GM12878 (cell line): ENCODE data around the gene MARCHF2. TPM values are rescaled to one million over a fixed set of nuclear protein-coding genes. Genes with fewer than 3 reads are reported as not detected.

ENCODE experiments used
- ATAC-seq: fragments of 200-7000 bp; cut with Tn5 transposase; 3 replicates; pipeline ENCODE4 v1.9.1; 2020; ENCODE audit warnings: mild to moderate bottlenecking, moderate library complexity
- BruUV-seq: library from RNA; stranded (reverse); fragments of 400-500 nt; replicated peaks from 2 replicates; lab custom pipeline; 2021; lab: Mats Ljungman, UMichigan
- CTCF ChIA-PET: fragments of 300-600 bp; sonication (Branson Sonifier 250); formaldehyde crosslinking; extraction: SDS; loops from one replicate; lab custom pipeline; 2021; ENCODE audit warnings: inconsistent platforms; lab: Yijun Ruan, JAX
- POLR2A ChIA-PET: fragments of 350-600 bp; formaldehyde crosslinking; extraction: SDS; loops from one replicate; lab custom pipeline; 2021; ENCODE audit warnings: inconsistent platforms; lab: Charles Lee
- RAD21 ChIA-PET: fragments of 300-600 bp; sonication (Branson Sonifier 250); formaldehyde crosslinking; loops from one replicate; lab custom pipeline; 2023; ENCODE audit warnings: antibody characterized with exemption; ENCODE audit not compliant: unreplicated experiment; lab: Charles Lee
- SMC1A ChIA-PET: fragments of 300-600 bp; sonication (Branson Sonifier 250); formaldehyde crosslinking; loops from one replicate; lab custom pipeline; 2023; ENCODE audit not compliant: unreplicated experiment, uncharacterized antibody; lab: Charles Lee
- DNase-seq: peaks from one replicate; pipeline ENCODE4 v3.0.0-alpha.2; 2011; ENCODE audit warnings: low read depth, low spot score
- FAIRE-seq: peaks from 3 replicates; lab custom pipeline; 2011; peaks lifted over from hg19 to GRCh38; lab: Jason Lieb, UNC
- H2AFZ ChIP-seq: 2 replicates; pipeline ENCODE4 v1.6.0; 2011; ENCODE audit warnings: low read depth, low read length, control low read depth; ENCODE audit not compliant: control insufficient read depth
- H3K27ac ChIP-seq: 2 replicates; pipeline ENCODE4 v1.5.1; 2011; ENCODE audit warnings: control low read depth; ENCODE audit not compliant: control insufficient read depth, insufficient read depth
- H3K27me3 ChIP-seq, 2 experiments: replicated peaks in 1 of 2; 2 replicates each; pipeline versions ENCODE4 v1.6.0 to v1.6.1; 2011; ENCODE audit warnings: low read length in 1 of 2; ENCODE audit not compliant: control insufficient read depth in 2 of 2, insufficient read depth in 2 of 2
- H3K36me3 ChIP-seq, 2 experiments: 2 replicates each; pipeline ENCODE4 v1.5.1; 2011; ENCODE audit warnings: low read length in 1 of 2; ENCODE audit not compliant: control insufficient read depth in 2 of 2, insufficient read depth in 2 of 2
- H3K4me1 ChIP-seq: 2 replicates; pipeline ENCODE4 v1.6.1; 2011; ENCODE audit warnings: mild to moderate bottlenecking, low read length, moderate library complexity, mixed read lengths; ENCODE audit not compliant: control insufficient read depth, insufficient read depth
- H3K4me2 ChIP-seq: 2 replicates; pipeline ENCODE4 v1.6.0; 2011; ENCODE audit warnings: control low read depth; ENCODE audit not compliant: control insufficient read depth, insufficient read depth
- H3K4me3 ChIP-seq: fragments of 200-600 bp; sonication (generic); 2 replicates; pipeline ENCODE4 v1.5.1; 2016
- H3K79me2 ChIP-seq: 2 replicates; pipeline ENCODE4 v1.6.0; 2011; ENCODE audit warnings: low read length; ENCODE audit not compliant: control insufficient read depth, insufficient read depth
- H3K9ac ChIP-seq: 2 replicates; pipeline ENCODE4 v1.8.0; 2011; ENCODE audit warnings: low read length, control low read depth, mixed read lengths; ENCODE audit not compliant: control insufficient read depth, insufficient read depth
- H3K9me3 ChIP-seq: replicated peaks from 3 replicates; pipeline ENCODE4 v1.5.1; 2011; ENCODE audit warnings: mild to moderate bottlenecking, low read length; ENCODE audit not compliant: control insufficient read depth, insufficient read depth
- H4K20me1 ChIP-seq: 2 replicates; pipeline ENCODE4 v1.6.0; 2011; ENCODE audit not compliant: control insufficient read depth, insufficient read depth
- ASH2L ChIP-seq: fragments of 300-600, 200-600 bp; sonication (generic); IDR thresholded peaks from 2 replicates; pipeline ENCODE4 v1.6.1; 2017; ENCODE audit warnings: low read depth, mild to moderate bottlenecking, borderline replicate concordance
- CBX5 ChIP-seq: sonication (generic); IDR thresholded peaks from 2 replicates; pipeline ENCODE4 v1.6.1; 2016; ENCODE audit warnings: low read depth, moderate library complexity, mild to moderate bottlenecking, inconsistent platforms
- HDAC6 ChIP-seq: fragments of 200-600 bp; sonication (generic); IDR thresholded peaks from one replicate; pipeline ENCODE4 v1.8.0; 2017; ENCODE audit warnings: antibody characterized with exemption; ENCODE audit not compliant: unreplicated experiment
- IKZF1 ChIP-seq: fragments of 450-650 bp; conservative IDR thresholded peaks from 2 replicates; pipeline ENCODE4 v1.6.1; 2017; ENCODE audit warnings: antibody characterized with exemption, mild to moderate bottlenecking
- MYC ChIP-seq: IDR thresholded peaks from 2 replicates; pipeline ENCODE4 v1.6.1; 2011; ENCODE audit warnings: mild to moderate bottlenecking, low read length, moderate library complexity, inconsistent platforms; ENCODE audit not compliant: insufficient read depth, insufficient replicate concordance, insufficient read length, severe bottlenecking
- NKRF ChIP-seq: fragments of 450-650 bp; conservative IDR thresholded peaks from 2 replicates; pipeline ENCODE4 v1.6.1; 2017; ENCODE audit warnings: mild to moderate bottlenecking, moderate library complexity
- PML ChIP-seq: IDR thresholded peaks from 2 replicates; pipeline ENCODE4 v1.6.1; 2012; ENCODE audit warnings: low read length, inconsistent platforms
- POU2F2 ChIP-seq: IDR thresholded peaks from 3 replicates; pipeline ENCODE4 v1.6.1; 2011; ENCODE audit warnings: low read depth, mild to moderate bottlenecking, low read length, borderline replicate concordance
- SKIL ChIP-seq: fragments of 450-650 bp; IDR thresholded peaks from 2 replicates; pipeline ENCODE4 v1.6.1; 2017; ENCODE audit warnings: mild to moderate bottlenecking, low read depth, inconsistent platforms; ENCODE audit not compliant: poor library complexity, severe bottlenecking
- SP1 ChIP-seq: IDR thresholded peaks from one replicate; pipeline ENCODE4 v1.6.1; 2011; ENCODE audit warnings: low read depth, low read length
- STAT3 ChIP-seq: IDR thresholded peaks from 2 replicates; pipeline ENCODE4 v1.6.1; 2011; ENCODE audit warnings: low read depth, low read length, improper control_type of control experiment
- YY1 ChIP-seq: IDR thresholded peaks from 2 replicates; pipeline ENCODE4 v1.6.1; 2011; ENCODE audit warnings: low read depth, mild to moderate bottlenecking, low read length
- ZNF274 ChIP-seq: IDR thresholded peaks from one replicate; pipeline ENCODE4 v1.8.0; 2011; ENCODE audit not compliant: insufficient read length, insufficient read depth
- WGBS: methylation state at CpG from one replicate; pipeline ENCODE4 v1.1.6; 2016; ENCODE audit warnings: low lambda C conversion rate; ENCODE audit not compliant: insufficient replicate concordance, insufficient coverage; ENCODE audit errors: missing lambda C conversion rate; 5-methylcytosine and 5-hydroxymethylcytosine counted together
- in situ Hi-C: fragments of 300-500 bp; cut with MboI; formaldehyde crosslinking; loops from 9 replicates; pipeline ENCODE4 v1.14.3; 2018; ENCODE audit warnings: mixed read lengths
- intact Hi-C: fragments of 100-400 bp; cut with micrococcal nuclease; formaldehyde crosslinking; loops from one replicate; pipeline ENCODE4 v1.14.2; 2022; ENCODE audit not compliant: unreplicated experiment
- polyA plus RNA-seq, 11 experiments: library from polyadenylated mRNA; depleted of rRNA in 4 of 11; unstranded in 6 of 11; stranded (reverse) in 5 of 11; fragments of >200 nt; fragmentation: Nextera tagmentation in 4 of 11; fragmentation: Illumina TruSeq in 1 of 11; extraction: Ambion mirVana in 4 of 11; extraction: Trizol in 1 of 11; gene quantifications; 1 replicate in 1 of 11; 2 replicates in 10 of 11; pipeline versions ENCODE4 v1.2.1 to v1.2.3, GENCODE V29; 2011 to 2016; ENCODE audit warnings: inconsistent platforms in 2 of 11, missing spikeins in 2 of 11, low read depth in 1 of 11
- total RNA-seq, 4 experiments: library from RNA; depleted of rRNA in 3 of 4; stranded (reverse); fragments of >200 nt in 3 of 4; fragmentation: Illumina TruSeq in 1 of 4; extraction: Trizol in 1 of 4; gene quantifications; 2 replicates each; pipeline versions ENCODE4 v1.2.1 to v1.2.3, GENCODE V29; 2013 to 2021

Gene MARCHF2
- total and polyA plus RNA-seq, 10 of the 15 experiments (the other 5 are each of a cell fraction or from before 2014, with no cell fraction given), result 1.6 to 30.3 (median 10.8) TPM

- ChIA-PET RAD21 (no interaction called here), SMC1A (interaction anchor here (1.1 kb wide), 1 partner anchor 46 kb away, joined by 3 read pairs; no protein-coding TSS in a partner anchor), POLR2A (no interaction called here), CTCF (no interaction called here)
- no TSS peak for BruUV-seq
- Histone ChIP-seq H3K9me3 (no peaks in the 10 kb centered on the region), H3K36me3 (peaks cover 3 to 30% of the 10 kb centered on the region in 2 experiments; a peak in 2 of 4 replicates), H3K4me2 (no peak overlapping the region), H3K27me3 (no peaks in the 10 kb centered on the region), H3K4me1 (no peaks in the 10 kb centered on the region), H4K20me1 (no peaks in the 10 kb centered on the region), H3K9ac (no peak overlapping the region), H3K79me2 (no peaks in the 10 kb centered on the region; the same call in none of the 2 replicates), H3K4me3 (no peak overlapping the region), H2AFZ (no peak overlapping the region), H3K27ac (no peak overlapping the region)
- in situ Hi-C loops (no loop called here), intact Hi-C loops (no loop called here)
- 96% methylated on average over 39 of the region's 44 CpGs for WGBS
- DNase-seq, result no peak
- no peak for ATAC-seq
- TF ChIP-seq SP1, result no peak
- no peak for TF ChIP-seq ZNF274
- TF ChIP-seq ASH2L, result no peak
- no peak for TF ChIP-seq POU2F2
- TF ChIP-seq NKRF, result no peak
- no peak for TF ChIP-seq MYC
- TF ChIP-seq YY1, result no peak
- TF ChIP-seq PML, result no peak
- TF ChIP-seq IKZF1, result no peak
- TF ChIP-seq CBX5, result no peak
- TF ChIP-seq STAT3, result no peak
- no peak for TF ChIP-seq HDAC6
- no peak for TF ChIP-seq SKIL
- FAIRE-seq, result no peak
These were observed 9.8 kb upstream of the MARCHF2 start for GRCh38 chr19:8403098-8403819.
